GM12878 (cell line): ENCODE measurements around the gene LSM14B. TPM values are rescaled to one million over a fixed set of nuclear protein-coding genes. Genes with fewer than 3 reads are reported as not detected.

Experiments used
- ATAC-seq: fragments of 200-7000 bp; cut with Tn5 transposase; 3 replicates; pipeline ENCODE4 v1.9.1; 2020; ENCODE audit warnings: mild to moderate bottlenecking, moderate library complexity
- BruUV-seq: library from RNA; stranded (reverse); fragments of 400-500 nt; replicated peaks from 2 replicates; lab custom pipeline; 2021; lab: Mats Ljungman, UMichigan
- CTCF ChIA-PET: fragments of 300-600 bp; sonication (Branson Sonifier 250); formaldehyde crosslinking; extraction: SDS; loops from one replicate; lab custom pipeline; 2021; ENCODE audit warnings: inconsistent platforms; lab: Yijun Ruan, JAX
- POLR2A ChIA-PET: fragments of 350-600 bp; formaldehyde crosslinking; extraction: SDS; loops from one replicate; lab custom pipeline; 2021; ENCODE audit warnings: inconsistent platforms; lab: Charles Lee
- RAD21 ChIA-PET: fragments of 300-600 bp; sonication (Branson Sonifier 250); formaldehyde crosslinking; loops from one replicate; lab custom pipeline; 2023; ENCODE audit warnings: antibody characterized with exemption; ENCODE audit not compliant: unreplicated experiment; lab: Charles Lee
- SMC1A ChIA-PET: fragments of 300-600 bp; sonication (Branson Sonifier 250); formaldehyde crosslinking; loops from one replicate; lab custom pipeline; 2023; ENCODE audit not compliant: unreplicated experiment, uncharacterized antibody; lab: Charles Lee
- DNase-seq: peaks from one replicate; pipeline ENCODE4 v3.0.0-alpha.2; 2011; ENCODE audit warnings: low read depth, low spot score
- FAIRE-seq: peaks from 3 replicates; lab custom pipeline; 2011; peaks lifted over from hg19 to GRCh38; lab: Jason Lieb, UNC
- H2AFZ ChIP-seq: 2 replicates; pipeline ENCODE4 v1.6.0; 2011; ENCODE audit warnings: low read depth, low read length, control low read depth; ENCODE audit not compliant: control insufficient read depth
- H3K27ac ChIP-seq: 2 replicates; pipeline ENCODE4 v1.5.1; 2011; ENCODE audit warnings: control low read depth; ENCODE audit not compliant: control insufficient read depth, insufficient read depth
- H3K27me3 ChIP-seq, 2 experiments: replicated peaks in 1 of 2; 2 replicates each; pipeline versions ENCODE4 v1.6.0 to v1.6.1; 2011; ENCODE audit warnings: low read length in 1 of 2; ENCODE audit not compliant: control insufficient read depth in 2 of 2, insufficient read depth in 2 of 2
- H3K36me3 ChIP-seq, 2 experiments: 2 replicates each; pipeline ENCODE4 v1.5.1; 2011; ENCODE audit warnings: low read length in 1 of 2; ENCODE audit not compliant: control insufficient read depth in 2 of 2, insufficient read depth in 2 of 2
- H3K4me1 ChIP-seq: 2 replicates; pipeline ENCODE4 v1.6.1; 2011; ENCODE audit warnings: mild to moderate bottlenecking, low read length, moderate library complexity, mixed read lengths; ENCODE audit not compliant: control insufficient read depth, insufficient read depth
- H3K4me2 ChIP-seq: 2 replicates; pipeline ENCODE4 v1.6.0; 2011; ENCODE audit warnings: control low read depth; ENCODE audit not compliant: control insufficient read depth, insufficient read depth
- H3K4me3 ChIP-seq: fragments of 200-600 bp; sonication (generic); 2 replicates; pipeline ENCODE4 v1.5.1; 2016
- H3K79me2 ChIP-seq: 2 replicates; pipeline ENCODE4 v1.6.0; 2011; ENCODE audit warnings: low read length; ENCODE audit not compliant: control insufficient read depth, insufficient read depth
- H3K9ac ChIP-seq: 2 replicates; pipeline ENCODE4 v1.8.0; 2011; ENCODE audit warnings: low read length, control low read depth, mixed read lengths; ENCODE audit not compliant: control insufficient read depth, insufficient read depth
- H3K9me3 ChIP-seq: replicated peaks from 3 replicates; pipeline ENCODE4 v1.5.1; 2011; ENCODE audit warnings: mild to moderate bottlenecking, low read length; ENCODE audit not compliant: control insufficient read depth, insufficient read depth
- H4K20me1 ChIP-seq: 2 replicates; pipeline ENCODE4 v1.6.0; 2011; ENCODE audit not compliant: control insufficient read depth, insufficient read depth
- ASH2L ChIP-seq: fragments of 300-600, 200-600 bp; sonication (generic); IDR thresholded peaks from 2 replicates; pipeline ENCODE4 v1.6.1; 2017; ENCODE audit warnings: low read depth, mild to moderate bottlenecking, borderline replicate concordance
- DPF2 ChIP-seq: fragments of 450-650 bp; IDR thresholded peaks from 2 replicates; pipeline ENCODE4 v1.6.1; 2017; ENCODE audit warnings: mild to moderate bottlenecking
- E2F4 ChIP-seq: IDR thresholded peaks from 2 replicates; pipeline ENCODE4 v1.6.1; 2012; ENCODE audit warnings: low read depth, low read length, improper control_type of control experiment
- GATAD2B ChIP-seq: fragments of 450-650 bp; conservative IDR thresholded peaks from 2 replicates; pipeline ENCODE4 v1.6.1; 2017; ENCODE audit warnings: low read depth, mild to moderate bottlenecking, moderate library complexity
- HCFC1 ChIP-seq: fragments of 150-350 bp; IDR thresholded peaks from 2 replicates; pipeline ENCODE4 v1.6.1; 2014; ENCODE audit warnings: low read length
- IRF5 ChIP-seq: fragments of 450-650 bp; IDR thresholded peaks from 2 replicates; pipeline ENCODE4 v1.6.1; 2017; ENCODE audit warnings: borderline replicate concordance
- JUND ChIP-seq: IDR thresholded peaks from 2 replicates; pipeline ENCODE4 v1.6.1; 2012; ENCODE audit warnings: low read depth, mild to moderate bottlenecking, low read length, improper control_type of control experiment, moderate library complexity
- NKRF ChIP-seq: fragments of 450-650 bp; conservative IDR thresholded peaks from 2 replicates; pipeline ENCODE4 v1.6.1; 2017; ENCODE audit warnings: mild to moderate bottlenecking, moderate library complexity
- PML ChIP-seq: IDR thresholded peaks from 2 replicates; pipeline ENCODE4 v1.6.1; 2012; ENCODE audit warnings: low read length, inconsistent platforms
- RB1 ChIP-seq: fragments of 450-650 bp; formaldehyde crosslinking; IDR thresholded peaks from 2 replicates; pipeline ENCODE4 v1.6.1; 2017; ENCODE audit warnings: mild to moderate bottlenecking, borderline replicate concordance
- RELB ChIP-seq: fragments of 450-650 bp; IDR thresholded peaks from 2 replicates; pipeline ENCODE4 v1.6.1; 2017; ENCODE audit warnings: low read depth, mild to moderate bottlenecking, moderate library complexity
- SPI1 ChIP-seq: IDR thresholded peaks from 2 replicates; pipeline ENCODE4 v1.6.1; 2011; ENCODE audit warnings: low read depth, mild to moderate bottlenecking, low read length, moderate library complexity, borderline replicate concordance; ENCODE audit not compliant: insufficient read depth
- SRF ChIP-seq, 2 experiments: IDR thresholded peaks; 2 replicates each; pipeline ENCODE4 v1.6.1; 2011; ENCODE audit warnings: low read depth in 2 of 2, low read length in 2 of 2, mild to moderate bottlenecking in 1 of 2, moderate library complexity in 1 of 2
- ZBED1 ChIP-seq: IDR thresholded peaks from 2 replicates; pipeline ENCODE4 v1.6.1; 2016; ENCODE audit warnings: borderline replicate concordance
- ZNF24 ChIP-seq: fragments of 450-650 bp; IDR thresholded peaks from 2 replicates; pipeline ENCODE4 v1.6.1; 2017; ENCODE audit warnings: antibody characterized with exemption, mild to moderate bottlenecking
- ZNF384 ChIP-seq: IDR thresholded peaks from 2 replicates; pipeline ENCODE4 v1.6.1; 2012; ENCODE audit warnings: low read depth, mild to moderate bottlenecking, low read length, improper control_type of control experiment, borderline replicate concordance
- WGBS: methylation state at CpG from one replicate; pipeline ENCODE4 v1.1.6; 2016; ENCODE audit warnings: low lambda C conversion rate; ENCODE audit not compliant: insufficient replicate concordance, insufficient coverage; ENCODE audit errors: missing lambda C conversion rate; 5-methylcytosine and 5-hydroxymethylcytosine counted together
- in situ Hi-C: fragments of 300-500 bp; cut with MboI; formaldehyde crosslinking; loops from 9 replicates; pipeline ENCODE4 v1.14.3; 2018; ENCODE audit warnings: mixed read lengths
- intact Hi-C: fragments of 100-400 bp; cut with micrococcal nuclease; formaldehyde crosslinking; loops from one replicate; pipeline ENCODE4 v1.14.2; 2022; ENCODE audit not compliant: unreplicated experiment
- polyA plus RNA-seq, 11 experiments: library from polyadenylated mRNA; depleted of rRNA in 4 of 11; unstranded in 6 of 11; stranded (reverse) in 5 of 11; fragments of >200 nt; fragmentation: Nextera tagmentation in 4 of 11; fragmentation: Illumina TruSeq in 1 of 11; extraction: Ambion mirVana in 4 of 11; extraction: Trizol in 1 of 11; gene quantifications; 1 replicate in 1 of 11; 2 replicates in 10 of 11; pipeline versions ENCODE4 v1.2.1 to v1.2.3, GENCODE V29; 2011 to 2016; ENCODE audit warnings: inconsistent platforms in 2 of 11, missing spikeins in 2 of 11, low read depth in 1 of 11
- total RNA-seq, 4 experiments: library from RNA; depleted of rRNA in 3 of 4; stranded (reverse); fragments of >200 nt in 3 of 4; fragmentation: Illumina TruSeq in 1 of 4; extraction: Trizol in 1 of 4; gene quantifications; 2 replicates each; pipeline versions ENCODE4 v1.2.1 to v1.2.3, GENCODE V29; 2013 to 2021

Gene LSM14B
- total and polyA plus RNA-seq, 10 of the 15 experiments (the other 5 are each of a cell fraction or from before 2014, with no cell fraction given), result 0.56 to 34.3 (median 15.6) TPM

- H4K20me1 ChIP-seq, result peaks cover 16% of the 10 kb centered on the region
- CTCF ChIA-PET, result interaction anchor here (0.6 to 1.8 kb wide), 8 partner anchors 10 to 134 kb away, joined by 3 to 26 read pairs (median 4); partner anchors contain the start of gene LSM14B
- H2AFZ ChIP-seq, result no peak overlapping the region
- intact Hi-C loops, result loop anchor here (2.0 to 5.0 kb wide), 2 partner anchors 20 to 80 kb away; partner anchors contain the start of gene LSM14B
- ATAC-seq, result peak; percentile 19
- H3K4me3 ChIP-seq, result peak overlapping the region; percentile 93
- H3K27me3 ChIP-seq, result no peaks in the 10 kb centered on the region
- no TSS peak for BruUV-seq
- peak overlapping the region; percentile 95 for H3K4me2 ChIP-seq
- H3K36me3 ChIP-seq, result peaks cover 20 to 30% of the 10 kb centered on the region in 2 experiments
- SMC1A ChIA-PET, result interaction anchor here (0.5 to 2.0 kb wide), 4 partner anchors 18 to 1488 kb away, joined by 4 to 14 read pairs (median 6); no protein-coding TSS in a partner anchor
- in situ Hi-C loops, result no loop called here
- no peaks in the 10 kb centered on the region for H3K9me3 ChIP-seq
- WGBS, result 1% methylated on average over 55 of the region's 71 CpGs
- peaks cover 12% of the 10 kb centered on the region for H3K4me1 ChIP-seq
- H3K27ac ChIP-seq, result peak overlapping the region; percentile 80
- peak overlapping the region; percentile 90 for H3K9ac ChIP-seq
- FAIRE-seq, result no peak
- POLR2A ChIA-PET, result interaction anchor here (1.0 to 1.7 kb wide), 6 partner anchors 15 to 75 kb away, joined by 3 to 8 read pairs (median 4); no protein-coding TSS in a partner anchor
- peaks cover 79% of the 10 kb centered on the region for H3K79me2 ChIP-seq
- DNase-seq, result no peak
- RAD21 ChIA-PET, result interaction anchor here (1.9 kb wide), 1 partner anchor 131 kb away, joined by 16 read pairs; no protein-coding TSS in a partner anchor
- no peak for TF ChIP-seq JUND
- TF ChIP-seq PML, result no peak
- no peak for TF ChIP-seq SPI1
- no peak for TF ChIP-seq ZNF384
- peak; percentile 72; the same call in 1 of the 2 replicates for TF ChIP-seq GATAD2B
- TF ChIP-seq HCFC1, result no peak
- no peak for TF ChIP-seq SRF (IDR thresholded peaks at IDR 0.05; ENCODE audit: low read depth in 2 of 2, low read length in 2 of 2)
- no peak for TF ChIP-seq RB1
- no peak for TF ChIP-seq E2F4
- no peak for TF ChIP-seq NKRF
- TF ChIP-seq ZBED1, result no peak
- no peak for TF ChIP-seq ZNF24
- TF ChIP-seq IRF5, result no peak
- TF ChIP-seq RELB, result no peak
- TF ChIP-seq ASH2L, result no peak
- peak; percentile 57; the same call in 1 of the 2 replicates for TF ChIP-seq DPF2
These were observed 20.2 kb downstream of the LSM14B start for GRCh38 chr20:62142252-62143080.
